ENCODE results near the gene CLECL1. TPM values are rescaled to one million over a fixed set of nuclear protein-coding genes. Genes with fewer than 3 reads are reported as not detected.
"Not testable (repeated sequence)": the region's sequence is repeated elsewhere in the genome, so short reads cannot be mapped to it uniquely, and the experiment has no call there.

CLECL1 gene
- total RNA-seq, 2 experiments from 2014 or later: 7.6 to 8.5 TPM

GRCh38 chr12:9731797-9732196 is 1.1 kb downstream of the CLECL1 start:
- ChIA-PET CTCF (no interaction called here), POLR2A (no interaction called here)

- CTCF ChIA-PET: no interaction called here
- POLR2A ChIA-PET: no interaction called here
Observed at GRCh38 chr12:9731393-9731792, 1.5 kb downstream of the CLECL1 start.

GRCh38 chr12:9730591-9730990 is 2.3 kb downstream of the CLECL1 start:
- ChIA-PET POLR2A (no interaction called here), CTCF (interaction anchor here (1.1 kb wide), 1 partner anchor 13 kb away, joined by 3 read pairs; no protein-coding TSS in a partner anchor)

DNA sequence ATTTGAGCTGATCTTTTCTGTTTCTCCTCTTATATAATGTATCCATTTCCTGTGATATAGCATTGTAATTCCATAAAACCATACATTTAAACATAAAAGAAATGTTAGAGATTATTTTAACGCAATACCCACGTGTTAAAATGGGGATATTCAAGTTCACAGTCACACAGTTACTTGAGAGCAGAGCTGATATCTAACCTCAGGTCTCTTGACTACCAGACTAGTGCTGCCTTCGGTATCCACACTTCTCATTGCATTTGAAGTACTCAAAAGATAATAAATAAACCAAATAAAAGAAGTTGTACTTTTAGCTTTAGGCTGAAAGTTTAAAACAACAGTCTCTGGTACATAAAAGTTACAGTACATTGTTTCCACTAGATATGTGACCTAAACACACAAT is 2.9 kb downstream of the CLECL1 start:
- CTCF ChIA-PET: interaction anchor here (1.1 kb wide), 1 partner anchor 13 kb away, joined by 3 read pairs; no protein-coding TSS in a partner anchor
- POLR2A ChIA-PET: no interaction called here

DNA sequence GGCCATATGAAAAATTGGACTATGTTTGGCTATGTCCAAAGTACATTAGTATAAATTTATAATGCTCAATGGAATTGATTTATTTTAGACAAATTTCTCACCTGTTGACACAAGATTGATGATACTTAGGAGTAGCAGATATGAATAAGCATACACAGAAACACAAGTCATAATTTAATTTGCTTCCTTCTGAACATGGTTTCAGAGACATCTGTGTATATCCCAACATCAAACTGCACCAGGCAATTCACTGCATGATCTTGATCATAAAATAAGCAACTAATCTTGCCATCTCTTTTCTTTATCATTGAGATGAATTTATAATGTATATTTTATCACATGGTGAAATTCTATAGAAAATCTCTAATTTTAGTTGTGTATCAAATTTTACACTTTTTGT is 3.8 kb downstream of the CLECL1 start:
- ChIA-PET POLR2A (no interaction called here), CTCF (no interaction called here)

- ChIA-PET POLR2A (no interaction called here), CTCF (no interaction called here)
Observed at GRCh38 chr12:9727813-9728212, 5.1 kb downstream of the CLECL1 start.

DNA sequence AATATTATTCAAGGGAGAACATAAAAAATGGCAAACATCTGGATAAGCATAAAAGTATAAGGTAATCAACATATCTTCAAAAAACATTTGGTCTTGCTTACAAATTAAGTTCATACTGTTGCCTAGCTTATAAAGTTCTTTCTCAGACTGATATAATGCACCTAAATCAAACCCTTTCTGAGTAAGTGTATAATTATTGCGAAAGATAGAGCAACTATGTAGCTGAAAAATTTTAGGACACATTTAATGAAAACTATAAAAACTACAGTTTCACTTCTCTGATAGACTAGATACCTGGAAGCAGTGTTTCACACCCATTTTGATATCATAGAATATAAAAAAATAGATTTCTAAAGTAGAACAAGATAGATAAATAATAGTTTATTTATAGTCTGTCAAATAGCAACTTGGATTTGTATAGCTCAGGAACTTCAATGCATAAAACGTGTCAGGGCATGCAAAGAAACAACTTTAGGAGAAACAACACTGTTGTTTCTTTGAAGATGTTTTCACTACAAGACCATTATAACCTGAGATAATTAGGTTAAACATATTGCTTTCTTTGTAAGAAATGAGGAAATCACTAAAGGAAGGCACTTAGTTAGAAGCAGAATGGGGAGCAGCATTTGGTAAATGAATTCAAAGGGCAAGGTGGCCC is 7.6 kb downstream of the CLECL1 start:
- ChIA-PET CTCF (interaction anchor here (1.5 kb wide), 1 partner anchor 17 kb away, joined by 4 read pairs; no protein-coding TSS in a partner anchor), POLR2A (no interaction called here)

GRCh38 chr12:9724023-9724422 is 8.9 kb downstream of the CLECL1 start:
- CTCF ChIA-PET: no interaction called here
- POLR2A ChIA-PET: no interaction called here

- CTCF ChIA-PET: no interaction called here
- POLR2A ChIA-PET: interaction anchor here (0.5 kb wide), 1 partner anchor 83 kb away, joined by 3 read pairs; no protein-coding TSS in a partner anchor
Observed at GRCh38 chr12:9721394-9722092, 11.4 kb downstream of the CLECL1 start.

DNA sequence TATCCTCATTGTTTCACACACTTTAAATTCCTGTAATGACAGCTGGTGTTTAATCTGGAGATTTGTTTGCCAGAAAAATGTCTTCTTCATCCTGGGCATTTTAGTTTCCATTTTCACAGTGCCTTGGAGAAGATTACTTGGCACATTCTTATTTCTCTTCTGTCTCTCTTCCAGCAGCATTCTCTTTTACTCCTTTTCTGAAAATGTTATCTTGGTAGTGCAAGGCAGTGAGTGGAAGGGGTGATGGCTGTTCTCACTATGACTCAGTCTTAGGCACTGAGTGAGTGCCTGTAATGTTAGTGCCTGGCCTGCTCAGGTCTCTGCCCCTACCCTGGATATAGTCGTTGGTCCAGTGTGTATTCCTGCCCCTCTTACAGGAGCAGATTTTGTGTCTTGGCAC is 13.1 kb downstream of the CLECL1 start:
- ChIA-PET POLR2A (no interaction called here), CTCF (interaction anchor here (1.7 kb wide), 1 partner anchor 12 kb away, joined by 5 read pairs; no protein-coding TSS in a partner anchor)

GRCh38 chr12:9718968-9719367 is 13.9 kb downstream of the CLECL1 start:
- ChIA-PET CTCF (interaction anchor here (1.7 kb wide), 1 partner anchor 11 kb away, joined by 5 read pairs; no protein-coding TSS in a partner anchor), POLR2A (no interaction called here)

GRCh38 chr12:9717070-9717925 is 15.6 kb downstream of the CLECL1 start:
- ChIA-PET CTCF (interaction anchor here (1.3 kb wide), 1 partner anchor 9 kb away, joined by 6 read pairs; no protein-coding TSS in a partner anchor), POLR2A (no interaction called here)

DNA sequence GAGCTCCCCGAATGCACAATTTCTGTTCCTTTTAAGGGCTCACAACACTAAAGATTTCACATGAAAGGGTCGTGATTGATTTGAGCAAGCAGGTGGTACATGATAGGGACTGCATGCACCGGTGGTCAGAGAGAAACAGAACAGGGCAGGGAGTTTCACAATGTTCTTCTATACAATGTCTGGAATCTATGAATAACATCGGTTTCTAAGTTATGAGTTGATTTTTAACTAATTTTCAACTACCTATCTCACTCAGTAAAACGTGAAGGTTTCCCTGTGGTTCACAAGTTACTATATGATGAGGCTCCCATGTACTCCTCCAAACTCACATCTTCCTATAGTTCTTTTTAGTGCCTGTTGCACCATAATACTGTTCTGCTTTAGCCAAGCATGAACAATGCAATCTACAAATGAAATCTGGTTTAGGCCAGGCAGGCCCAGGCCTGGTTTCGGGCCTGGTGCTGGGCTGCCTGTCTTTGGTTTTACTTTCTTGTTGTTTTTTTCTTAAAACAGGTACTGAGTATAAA is 19.8 kb downstream of the CLECL1 start:
- POLR2A ChIA-PET, CTCF ChIA-PET: not testable (repeated sequence)

- ChIA-PET CTCF (no interaction called here), POLR2A (interaction anchor here (0.6 to 1.5 kb wide), 2 partner anchors 10 to 36 kb away, joined by 3 to 14 read pairs; no protein-coding TSS in a partner anchor)
Observed at GRCh38 chr12:9711664-9712063, 21.2 kb downstream of the CLECL1 start.

DNA sequence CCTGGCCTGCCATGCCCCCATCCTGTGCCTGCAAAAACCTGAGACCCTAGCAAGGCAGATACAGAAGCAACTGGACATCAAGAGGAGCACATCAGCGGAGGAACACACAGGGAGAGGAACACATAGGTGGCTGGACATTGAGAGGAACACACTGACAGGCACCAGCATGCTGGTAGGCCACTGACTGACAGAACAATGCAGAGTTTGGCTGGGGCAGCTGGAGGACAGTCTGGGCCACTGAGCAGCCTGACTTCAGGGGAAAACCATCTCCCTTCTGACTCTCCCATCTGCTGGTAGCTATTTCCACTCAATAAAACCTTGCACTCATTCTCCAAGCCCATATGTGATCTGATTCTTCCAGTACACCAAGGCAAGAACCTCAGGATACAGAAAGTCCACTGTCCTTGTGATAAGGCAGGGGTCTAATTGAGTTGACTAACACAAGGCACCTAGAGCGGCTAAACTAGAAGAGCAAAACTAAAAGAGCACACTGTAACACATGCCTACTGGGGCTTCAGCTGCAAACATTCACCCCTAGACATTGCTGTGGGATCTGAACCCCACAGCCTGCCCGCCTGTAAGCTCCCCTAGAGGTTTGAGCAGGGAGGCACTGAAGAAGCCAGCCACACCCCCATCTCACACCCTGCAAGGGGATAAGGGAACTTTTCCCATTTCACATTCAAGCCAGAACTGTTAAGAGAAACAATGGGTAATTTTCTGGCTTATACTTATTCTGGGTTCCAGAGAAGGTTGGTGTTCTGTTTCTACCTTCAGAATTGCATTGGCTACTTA is 22.1 kb downstream of the CLECL1 start:
- ChIA-PET CTCF (interaction anchor here (1.0 kb wide), 1 partner anchor 13 kb away, joined by 3 read pairs; no protein-coding TSS in a partner anchor), POLR2A (no interaction called here)

- ChIA-PET POLR2A (interaction anchor here (1.2 kb wide), 1 partner anchor 61 kb away, joined by 5 read pairs; no protein-coding TSS in a partner anchor), CTCF (interaction anchor here (0.6 to 1.9 kb wide), 12 partner anchors 8 to 93 kb away, joined by 3 to 7 read pairs (median 4); no protein-coding TSS in a partner anchor)
Observed at GRCh38 chr12:9708853-9709252, 24.0 kb downstream of the CLECL1 start.

DNA sequence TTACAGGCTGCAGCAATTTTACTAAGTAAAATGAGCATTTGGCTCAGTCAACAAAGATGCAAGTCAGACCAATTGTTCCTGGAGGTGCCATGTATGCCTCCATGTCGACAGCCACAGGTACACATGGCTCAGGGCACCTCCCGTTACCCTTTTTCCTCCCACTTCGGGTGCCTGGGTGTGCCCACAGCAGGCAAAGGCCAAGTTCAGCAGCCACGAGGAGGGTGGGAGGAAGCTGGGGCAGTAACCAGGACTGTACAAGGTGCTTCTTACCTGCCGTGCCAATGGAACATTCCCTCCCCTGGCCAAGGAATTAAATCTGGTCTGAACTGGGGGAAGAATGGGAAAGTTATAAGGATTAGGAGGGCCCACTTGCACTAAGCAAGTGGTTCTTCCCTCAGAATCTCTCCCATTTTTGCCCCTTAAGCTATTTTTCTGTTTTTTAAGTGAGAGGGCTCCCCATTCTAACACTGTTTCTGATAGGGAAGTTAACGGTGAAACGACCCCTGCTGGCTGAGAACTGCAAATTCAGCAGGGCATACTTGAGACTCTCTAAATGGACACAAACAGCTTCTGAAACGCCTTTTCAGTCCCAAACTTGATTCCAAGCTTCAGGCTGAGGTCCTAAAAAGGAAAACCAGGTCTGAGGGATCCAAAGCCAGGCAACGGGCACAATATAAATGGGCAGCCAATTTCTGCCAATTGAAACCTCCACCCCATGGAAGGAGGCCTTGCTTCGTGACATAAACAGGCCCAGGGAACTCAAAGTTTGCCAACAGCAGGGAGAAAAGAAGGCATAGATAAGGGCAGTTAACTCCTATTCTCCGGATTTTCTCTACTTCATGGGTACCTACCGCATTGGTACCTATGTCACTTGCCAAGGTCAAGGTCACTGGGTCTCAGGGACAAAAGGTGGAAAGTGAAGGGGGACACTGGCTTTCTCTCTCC is 24.8 kb downstream of the CLECL1 start:
- POLR2A ChIA-PET: interaction anchor here (1.0 to 1.2 kb wide), 2 partner anchors 30 to 60 kb away, joined by 3 to 5 read pairs; no protein-coding TSS in a partner anchor
- CTCF ChIA-PET: interaction anchor here (0.6 to 1.9 kb wide), 16 partner anchors 8 to 366 kb away, joined by 3 to 7 read pairs (median 4); no protein-coding TSS in a partner anchor

- POLR2A ChIA-PET: no interaction called here
- CTCF ChIA-PET: interaction anchor here (0.8 to 1.9 kb wide), 7 partner anchors 8 to 365 kb away, joined by 3 to 7 read pairs (median 5); no protein-coding TSS in a partner anchor
Observed at GRCh38 chr12:9707356-9707755, 25.5 kb downstream of the CLECL1 start.

All from activated CD8-positive, alpha-beta memory T cell treated with anti-CD3 and anti-CD28 coated beads for 36 hours (primary cell).